ENCODE measurements around the gene LHX3. TPM values are rescaled to one million over a fixed set of nuclear protein-coding genes. Genes with fewer than 3 reads are reported as not detected.

Gene LHX3
- total and polyA plus RNA-seq, 10 of the 15 experiments (the other 5 are each of a cell fraction or from before 2014, with no cell fraction given) = not detected

DNA sequence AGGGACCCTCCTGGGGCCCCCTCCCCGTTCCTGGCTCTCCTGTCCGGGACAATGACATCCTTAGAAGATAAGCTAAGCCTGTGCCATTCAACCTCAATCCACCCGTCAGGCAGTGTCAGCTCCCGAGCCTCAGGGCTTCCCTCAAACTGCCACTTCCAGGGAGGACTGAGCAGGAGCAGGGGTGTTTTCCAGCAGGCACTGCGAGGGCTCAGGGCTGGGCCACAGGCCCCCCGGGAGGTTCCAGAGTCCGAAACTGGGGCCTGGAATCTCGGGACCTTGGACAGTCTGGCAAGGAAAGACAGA lies 26.2 kb downstream of the LHX3 start:
- ChIA-PET SMC1A (ENCODE audit: uncharacterized antibody, unreplicated experiment) (no interaction called here), RAD21 (ENCODE audit: unreplicated experiment) (no interaction called here), CTCF (interaction anchor here (0.7 to 0.8 kb wide), 2 partner anchors 10 to 46 kb away, joined by 3 to 4 read pairs; no protein-coding TSS in a partner anchor), POLR2A (no interaction called here)
- Histone ChIP-seq H3K9me3 (replicated peaks; ENCODE audit: control insufficient read depth, insufficient read depth, low read length) (no peaks in the 10 kb centered on the region), H4K20me1 (ENCODE audit: control insufficient read depth, insufficient read depth) (no peaks in the 10 kb centered on the region), H3K4me1 (ENCODE audit: control insufficient read depth, insufficient read depth, low read length) (no peaks in the 10 kb centered on the region), H3K27me3 (replicated peaks in 1 of 2; ENCODE audit: control insufficient read depth in 2 of 2, insufficient read depth in 2 of 2, low read length in 1 of 2) (no peaks in the 10 kb centered on the region; a peak in 1 of 4 replicates), H2AFZ (ENCODE audit: control insufficient read depth, low read depth, low read length) (no peak overlapping the region), H3K4me3 (no peak overlapping the region), H3K79me2 (ENCODE audit: control insufficient read depth, insufficient read depth, low read length) (no peaks in the 10 kb centered on the region), H3K9ac (ENCODE audit: control insufficient read depth, insufficient read depth, low read length) (no peak overlapping the region), H3K36me3 (ENCODE audit: control insufficient read depth in 2 of 2, insufficient read depth in 2 of 2, low read length in 1 of 2) (no peaks in the 10 kb centered on the region), H3K4me2 (ENCODE audit: control insufficient read depth, insufficient read depth) (no peak overlapping the region), H3K27ac (ENCODE audit: control insufficient read depth, insufficient read depth) (no peak overlapping the region)
- in situ Hi-C loops (cut with MboI) (no loop called here), intact Hi-C loops (cut with micrococcal nuclease; ENCODE audit: unreplicated experiment) (no loop called here)
- DNase-seq (ENCODE audit: low read depth, low spot score) (no peak), ATAC-seq (no peak), FAIRE-seq (no peak)
- TF ChIP-seq PAX8 (IDR thresholded peaks at IDR 0.05) = no peak
- WGBS (ENCODE audit: insufficient coverage, insufficient replicate concordance, low lambda C conversion rate, missing lambda C conversion rate) = 15% methylated on average over 8 of the region's 8 CpGs
- BruUV-seq (replicated peaks) = no TSS peak

DNA sequence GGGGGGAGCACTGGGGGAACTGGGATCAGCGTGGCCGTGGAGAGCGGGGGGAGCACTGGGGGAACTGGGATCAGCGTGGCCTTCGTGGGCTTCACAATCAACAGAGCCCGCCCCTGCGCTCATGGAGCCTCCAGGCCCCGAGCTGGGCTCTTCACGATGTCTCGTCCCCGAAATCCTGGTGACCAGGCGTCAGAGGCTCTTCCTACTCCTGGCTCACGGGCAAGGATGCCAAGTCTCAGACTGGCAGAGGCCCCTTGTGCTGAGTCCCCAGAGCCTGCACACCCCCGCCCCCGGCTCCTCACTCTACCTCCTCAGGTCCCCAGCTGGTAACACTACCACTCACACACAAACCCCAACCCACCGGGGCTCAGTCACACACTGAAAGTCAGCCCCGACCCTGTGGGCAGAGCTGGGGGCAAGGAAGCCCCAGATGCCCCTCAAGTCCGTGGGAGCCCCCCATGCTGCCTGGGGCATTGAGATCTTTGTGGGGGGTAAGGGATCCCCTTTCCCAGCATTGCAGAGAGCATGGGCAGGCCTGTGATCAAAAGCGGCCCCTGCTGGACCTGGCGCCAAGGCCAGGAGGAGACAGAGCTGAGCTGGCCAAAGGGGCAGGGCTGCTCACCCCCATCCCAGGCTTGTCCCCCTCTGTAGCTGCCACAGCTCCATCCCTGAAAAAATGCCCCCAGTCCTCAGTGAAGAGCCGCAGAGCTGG lies 26.7 kb downstream of the LHX3 start:
- DNase-seq (ENCODE audit: low read depth, low spot score) (no peak), ATAC-seq (no peak), FAIRE-seq (no peak)
- RAD21 ChIA-PET (ENCODE audit: unreplicated experiment) = no interaction called here
- Histone ChIP-seq H3K9me3 (replicated peaks; ENCODE audit: control insufficient read depth, insufficient read depth, low read length) (no peaks in the 10 kb centered on the region), H3K4me1 (ENCODE audit: control insufficient read depth, insufficient read depth, low read length) (no peaks in the 10 kb centered on the region), H3K4me3 (no peak overlapping the region), H3K36me3 (ENCODE audit: control insufficient read depth in 2 of 2, insufficient read depth in 2 of 2, low read length in 1 of 2) (no peaks in the 10 kb centered on the region), H3K27me3 (replicated peaks in 1 of 2; ENCODE audit: control insufficient read depth in 2 of 2, insufficient read depth in 2 of 2, low read length in 1 of 2) (no peaks in the 10 kb centered on the region; a peak in 1 of 4 replicates), H3K27ac (ENCODE audit: control insufficient read depth, insufficient read depth) (no peak overlapping the region), H3K79me2 (ENCODE audit: control insufficient read depth, insufficient read depth, low read length) (no peaks in the 10 kb centered on the region), H2AFZ (ENCODE audit: control insufficient read depth, low read depth, low read length) (no peak overlapping the region), H3K9ac (ENCODE audit: control insufficient read depth, insufficient read depth, low read length) (no peak overlapping the region), H4K20me1 (ENCODE audit: control insufficient read depth, insufficient read depth) (no peaks in the 10 kb centered on the region), H3K4me2 (ENCODE audit: control insufficient read depth, insufficient read depth) (no peak overlapping the region)
- TF ChIP-seq POLR2A (IDR thresholded peaks at IDR 0.05; ENCODE audit: low read depth, low read length) (no peak), RAD51 (IDR thresholded peaks at IDR 0.05) (no peak), ZNF274 (IDR thresholded peaks at IDR 0.05; ENCODE audit: insufficient read depth, insufficient read length) (no peak), MYC (IDR thresholded peaks at IDR 0.05; ENCODE audit: insufficient read depth, insufficient read length, insufficient replicate concordance, low read length, severe bottlenecking) (no peak), FOS (IDR thresholded peaks at IDR 0.05; ENCODE audit: borderline replicate concordance, extremely low read depth, insufficient read length) (no peak), TAF1 (IDR thresholded peaks at IDR 0.05; ENCODE audit: borderline replicate concordance, low read depth, low read length) (no peak), NRF1 (conservative IDR thresholded peaks at IDR 0.05; ENCODE audit: low read depth, low read length) (no peak)
- TF ChIP-seq, protein P1, sequence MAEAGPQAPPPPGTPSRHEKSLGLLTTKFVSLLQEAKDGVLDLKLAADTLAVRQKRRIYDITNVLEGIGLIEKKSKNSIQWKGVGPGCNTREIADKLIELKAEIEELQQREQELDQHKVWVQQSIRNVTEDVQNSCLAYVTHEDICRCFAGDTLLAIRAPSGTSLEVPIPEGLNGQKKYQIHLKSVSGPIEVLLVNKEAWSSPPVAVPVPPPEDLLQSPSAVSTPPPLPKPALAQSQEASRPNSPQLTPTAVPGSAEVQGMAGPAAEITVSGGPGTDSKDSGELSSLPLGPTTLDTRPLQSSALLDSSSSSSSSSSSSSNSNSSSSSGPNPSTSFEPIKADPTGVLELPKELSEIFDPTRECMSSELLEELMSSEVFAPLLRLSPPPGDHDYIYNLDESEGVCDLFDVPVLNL (IDR thresholded peaks at IDR 0.05; ENCODE audit: low read depth, low read length) = no peak
- SMC1A ChIA-PET (ENCODE audit: uncharacterized antibody, unreplicated experiment) = no interaction called here
- in situ Hi-C loops (cut with MboI) (no loop called here), intact Hi-C loops (cut with micrococcal nuclease; ENCODE audit: unreplicated experiment) (no loop called here)
- 44% methylated on average over 20 of the region's 21 CpGs for WGBS (ENCODE audit: insufficient coverage, insufficient replicate concordance, low lambda C conversion rate, missing lambda C conversion rate)
- no TSS peak for BruUV-seq (replicated peaks)
- CTCF ChIA-PET = interaction anchor here (0.7 to 0.8 kb wide), 2 partner anchors 9 to 47 kb away, joined by 3 to 4 read pairs; no protein-coding TSS in a partner anchor
- POLR2A ChIA-PET = no interaction called here

All from GM12878 (cell line).